GM12865 (cell line): ENCODE measurements around the gene PTPN2.

ENCODE experiments used
- DNase-seq: peaks from one replicate; pipeline ENCODE4 v3.0.0; 2010; ENCODE audit warnings: low read depth
- H3K4me3 ChIP-seq: 2 replicates; pipeline ENCODE4 v1.5.1; 2011; ENCODE audit warnings: mild to moderate bottlenecking, low read depth, low read length, control low read depth
- TF ChIP-seq, protein P1 (sequence below): IDR thresholded peaks from 2 replicates; pipeline ENCODE4 v1.5.1; 2011; ENCODE audit warnings: low read length, control low read depth, low read depth, inconsistent platforms; ENCODE audit not compliant: insufficient read depth; ENCODE audit errors: missing control alignments

Gene PTPN2

DNA sequence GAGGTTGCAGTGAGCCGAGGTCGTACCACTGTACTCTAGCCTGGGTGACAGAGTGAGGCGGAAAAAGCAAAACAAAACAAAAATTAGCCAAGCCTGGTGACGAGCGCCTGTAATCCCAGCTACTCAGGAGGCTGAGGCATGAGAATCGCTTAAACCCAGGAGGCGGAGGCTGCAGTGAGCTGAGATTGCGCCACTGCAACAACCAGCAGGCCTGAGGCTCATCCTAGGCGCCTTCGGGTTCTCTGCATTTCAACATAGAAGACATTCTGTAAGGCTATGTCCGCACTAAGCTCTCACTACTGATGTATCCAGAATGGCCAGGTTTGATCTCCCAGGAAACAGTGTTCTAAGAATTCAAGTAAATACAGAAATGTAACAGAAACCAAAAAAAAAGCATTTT lies 23.5 kb downstream of the PTPN2 start:
- H3K4me3 ChIP-seq = no peak overlapping the region
- DNase-seq = no peak
- TF ChIP-seq, protein P1, sequence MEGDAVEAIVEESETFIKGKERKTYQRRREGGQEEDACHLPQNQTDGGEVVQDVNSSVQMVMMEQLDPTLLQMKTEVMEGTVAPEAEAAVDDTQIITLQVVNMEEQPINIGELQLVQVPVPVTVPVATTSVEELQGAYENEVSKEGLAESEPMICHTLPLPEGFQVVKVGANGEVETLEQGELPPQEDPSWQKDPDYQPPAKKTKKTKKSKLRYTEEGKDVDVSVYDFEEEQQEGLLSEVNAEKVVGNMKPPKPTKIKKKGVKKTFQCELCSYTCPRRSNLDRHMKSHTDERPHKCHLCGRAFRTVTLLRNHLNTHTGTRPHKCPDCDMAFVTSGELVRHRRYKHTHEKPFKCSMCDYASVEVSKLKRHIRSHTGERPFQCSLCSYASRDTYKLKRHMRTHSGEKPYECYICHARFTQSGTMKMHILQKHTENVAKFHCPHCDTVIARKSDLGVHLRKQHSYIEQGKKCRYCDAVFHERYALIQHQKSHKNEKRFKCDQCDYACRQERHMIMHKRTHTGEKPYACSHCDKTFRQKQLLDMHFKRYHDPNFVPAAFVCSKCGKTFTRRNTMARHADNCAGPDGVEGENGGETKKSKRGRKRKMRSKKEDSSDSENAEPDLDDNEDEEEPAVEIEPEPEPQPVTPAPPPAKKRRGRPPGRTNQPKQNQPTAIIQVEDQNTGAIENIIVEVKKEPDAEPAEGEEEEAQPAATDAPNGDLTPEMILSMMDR = no peak

- TF ChIP-seq, protein P1 = no peak
- H3K4me3 ChIP-seq = no peak overlapping the region
- DNase-seq = peak; percentile 62
Measured at GRCh38 chr18:12858991-12859390, 25.0 kb downstream of the PTPN2 start.

DNA sequence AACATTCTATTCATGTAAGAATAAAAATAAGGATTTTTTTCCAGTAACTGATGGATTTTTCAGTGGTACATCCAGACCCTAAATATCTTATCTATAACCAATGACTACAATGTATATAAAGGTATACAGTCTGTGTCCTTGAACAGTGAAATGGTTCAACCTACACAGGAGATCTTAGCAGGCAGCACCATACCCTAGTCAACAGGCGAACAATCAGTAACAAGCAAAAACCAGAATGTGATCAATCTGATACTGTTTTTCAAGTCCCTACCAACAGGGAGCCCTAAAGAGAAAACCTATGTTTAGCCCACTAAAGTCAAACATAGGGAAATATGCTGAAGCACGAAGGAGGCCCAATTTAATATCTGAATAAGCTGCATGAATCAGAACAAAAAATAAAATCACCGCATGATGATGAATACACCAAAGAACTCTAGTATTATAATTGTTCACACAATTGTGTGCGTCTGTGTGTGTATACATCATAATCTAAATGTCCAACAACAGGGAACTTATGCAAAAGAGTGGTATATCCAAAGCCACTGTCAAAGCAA lies 26.0 kb downstream of the PTPN2 start:
- TF ChIP-seq, protein P1 = no peak

GRCh38 chr18:12857215-12857905 lies 26.7 kb downstream of the PTPN2 start:
- no peak overlapping the region for H3K4me3 ChIP-seq
- peak; percentile 64 for DNase-seq
- TF ChIP-seq, protein P1 = peak; percentile 1

More for the DNA sequence above, 26.0 kb downstream of the PTPN2 start:
- no peak for DNase-seq
- no peak overlapping the region for H3K4me3 ChIP-seq

DNA sequence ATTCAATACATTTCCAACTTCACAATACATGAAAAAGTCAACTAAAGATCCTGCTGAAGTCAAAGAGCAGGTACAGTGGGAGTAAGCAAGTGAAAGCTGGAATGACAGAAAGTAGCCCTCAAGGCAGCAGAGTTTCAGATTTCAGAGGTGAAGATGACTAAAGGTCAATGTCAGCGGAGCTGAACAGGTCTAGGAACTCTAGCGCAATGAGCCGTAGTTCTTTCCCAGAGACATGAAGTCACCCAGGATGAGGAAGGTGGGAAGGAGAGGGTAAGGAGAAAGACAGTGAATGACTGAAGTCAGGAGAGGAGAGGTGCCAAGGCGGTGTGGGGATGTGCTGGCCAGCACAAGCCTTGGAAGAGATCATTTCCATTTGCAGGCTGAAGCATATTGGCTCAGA lies 28.1 kb downstream of the PTPN2 start:
- DNase-seq = no peak
- no peak overlapping the region for H3K4me3 ChIP-seq
- TF ChIP-seq, protein P1 = no peak

DNA sequence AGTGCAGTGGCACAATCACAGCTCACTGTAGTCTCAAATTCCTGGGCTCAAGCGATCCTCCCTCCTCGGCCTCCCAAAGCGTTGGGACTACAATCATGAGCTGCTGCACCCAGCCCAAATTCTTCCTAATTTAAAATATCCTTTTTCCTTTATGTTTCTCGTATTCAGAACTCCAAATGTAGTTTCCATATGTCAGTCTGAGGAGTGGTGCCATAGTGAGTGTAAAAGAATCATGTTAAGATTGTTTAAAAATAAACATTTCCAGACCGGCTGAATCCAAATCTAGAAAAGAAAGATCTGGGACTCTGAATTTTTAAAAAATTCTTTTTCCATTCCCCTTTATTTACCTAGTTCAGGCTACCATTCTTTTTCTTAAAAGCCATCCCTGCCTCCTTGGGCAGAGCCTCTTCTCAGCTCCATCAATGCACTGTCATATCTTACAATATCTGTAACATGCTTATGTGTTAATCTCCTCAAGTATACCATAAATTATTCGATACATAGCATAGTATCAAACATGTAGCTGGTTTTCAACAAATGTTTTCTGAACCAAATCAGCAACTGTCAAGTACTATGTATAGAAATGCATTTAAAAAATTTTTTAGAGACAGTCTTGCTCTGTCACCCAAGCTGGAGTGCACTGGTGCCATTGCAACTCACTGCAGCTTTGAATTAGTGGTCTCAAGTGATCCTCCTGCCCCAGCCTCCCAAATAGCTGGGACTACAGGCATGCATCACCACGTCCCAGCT lies 31.3 kb downstream of the PTPN2 start:
- no peak overlapping the region for H3K4me3 ChIP-seq
- TF ChIP-seq, protein P1 = no peak
- DNase-seq = no peak
